Endothelial cell (in vitro differentiated cells): ENCODE results near the gene AFAP1L2. TPM values are rescaled to one million over a fixed set of nuclear protein-coding genes. Genes with fewer than 3 reads are reported as not detected.
A peak's percentile ranks its signal among the peaks of the same experiment; 100 is the strongest.

Experiments used
- DNase-seq: peaks from one replicate; pipeline ENCODE4 v3.0.0; 2021; ENCODE audit warnings: low spot score
- H3K27ac Mint-ChIP-seq: one replicate; pipeline ENCODE4 v1.8.0; 2021; ENCODE audit warnings: mixed read lengths, inconsistent platforms; ENCODE audit not compliant: unreplicated experiment
- H3K27me3 Mint-ChIP-seq: one replicate; pipeline ENCODE4 v1.8.0; 2021; ENCODE audit warnings: mild to moderate bottlenecking, moderate library complexity, mixed read lengths, inconsistent platforms; ENCODE audit not compliant: unreplicated experiment
- H3K36me3 Mint-ChIP-seq: one replicate; pipeline ENCODE4 v1.8.0; 2021; ENCODE audit warnings: mild to moderate bottlenecking, low read depth, mixed read lengths, inconsistent platforms; ENCODE audit not compliant: unreplicated experiment
- H3K4me1 Mint-ChIP-seq: one replicate; pipeline ENCODE4 v1.8.0; 2021; ENCODE audit warnings: mild to moderate bottlenecking, mixed read lengths, inconsistent platforms; ENCODE audit not compliant: unreplicated experiment
- H3K4me3 Mint-ChIP-seq: one replicate; pipeline ENCODE4 v1.8.0; 2021; ENCODE audit warnings: mild to moderate bottlenecking, mixed read lengths, inconsistent platforms; ENCODE audit not compliant: unreplicated experiment
- H3K9me3 Mint-ChIP-seq: one replicate; pipeline ENCODE4 v1.8.0; 2021; ENCODE audit warnings: mixed read lengths, inconsistent platforms; ENCODE audit not compliant: unreplicated experiment
- CTCF ChIP-seq: fragments of 200-600 bp; sonication (generic); IDR thresholded peaks from one replicate; pipeline ENCODE4 v1.5.0; 2021; ENCODE audit warnings: antibody characterized with exemption; ENCODE audit not compliant: unreplicated experiment
- total RNA-seq: library from RNA; stranded (reverse); fragmentation: NEBNext Ultra II Directional; extraction: Animal tissue kit (Norgen Biotek cat#: 25700); gene quantifications from one replicate; pipeline ENCODE4 v1.2.1, GENCODE V29; 2021; ENCODE audit not compliant: unreplicated experiment

Gene AFAP1L2
- total RNA-seq, 1 donor from 2014 or later: 0.77 TPM

GRCh38 chr10:114304571-114305421 is 99.5 kb downstream of the AFAP1L2 start:
- no peaks in the 10 kb centered on the region for H3K36me3 Mint-ChIP-seq
- H3K9me3 Mint-ChIP-seq: no peaks in the 10 kb centered on the region
- H3K27me3 Mint-ChIP-seq: peaks cover 11% of the 10 kb centered on the region
- DNase-seq: peak; percentile 56
- TF ChIP-seq CTCF: no peak
- peaks cover 9% of the 10 kb centered on the region for H3K4me1 Mint-ChIP-seq
- peak overlapping the region; percentile 76 for H3K4me3 Mint-ChIP-seq
- no peak overlapping the region for H3K27ac Mint-ChIP-seq

GRCh38 chr10:114304017-114304570 is 100.2 kb downstream of the AFAP1L2 start:
- H3K27ac Mint-ChIP-seq: no peak overlapping the region

GRCh38 chr10:114303556-114303955 is 100.7 kb downstream of the AFAP1L2 start:
- H3K36me3 Mint-ChIP-seq: no peaks in the 10 kb centered on the region
- no peak for DNase-seq
- no peaks in the 10 kb centered on the region for H3K9me3 Mint-ChIP-seq
- peaks cover 9% of the 10 kb centered on the region for H3K4me1 Mint-ChIP-seq
- H3K4me3 Mint-ChIP-seq: peak overlapping the region; percentile 76
- H3K27ac Mint-ChIP-seq: no peak overlapping the region
- TF ChIP-seq CTCF: no peak
- H3K27me3 Mint-ChIP-seq: peaks cover 9% of the 10 kb centered on the region

More at GRCh38 chr10:114304017-114304570, 100.2 kb downstream of the AFAP1L2 start:
- H3K4me1 Mint-ChIP-seq: peaks cover 9% of the 10 kb centered on the region
- peaks cover 9% of the 10 kb centered on the region for H3K27me3 Mint-ChIP-seq
- TF ChIP-seq CTCF: peak; percentile 60
- DNase-seq: peak; percentile 84
- no peaks in the 10 kb centered on the region for H3K9me3 Mint-ChIP-seq
- H3K4me3 Mint-ChIP-seq: peak overlapping the region; percentile 76
- no peaks in the 10 kb centered on the region for H3K36me3 Mint-ChIP-seq

- Mint-ChIP-seq H3K36me3 (peaks cover 3% of the 10 kb centered on the region), H3K9me3 (no peaks in the 10 kb centered on the region), H3K4me3 (no peak overlapping the region), H3K27me3 (peaks cover 9% of the 10 kb centered on the region), H3K27ac (no peak overlapping the region), H3K4me1 (peaks cover 9% of the 10 kb centered on the region)
- no peak for DNase-seq
- TF ChIP-seq CTCF: no peak
Observed at GRCh38 chr10:114301951-114302710, 102.2 kb downstream of the AFAP1L2 start.
